ENCODE data around the gene DEPDC5.
A peak's percentile ranks its signal among the peaks of the same experiment; 100 is the strongest.

DEPDC5 gene

DNA sequence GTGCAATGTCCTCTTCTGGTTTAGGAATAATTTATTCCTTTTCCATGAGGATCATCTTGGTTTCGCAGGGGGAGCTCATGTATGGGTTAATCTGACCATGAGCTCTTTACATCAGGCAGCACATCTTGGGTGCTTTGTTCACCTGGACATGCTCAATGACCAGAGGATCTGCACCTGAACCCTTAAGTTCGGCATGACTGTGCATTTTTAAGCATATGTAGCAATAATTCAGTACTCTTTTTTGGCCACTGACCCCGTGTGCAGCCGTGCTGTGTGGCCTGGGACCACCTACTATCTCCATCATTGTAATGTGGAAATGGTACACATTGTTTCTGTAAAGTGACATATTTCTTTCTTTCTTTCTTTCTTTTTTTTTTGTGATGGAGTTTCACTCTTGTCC is 62.9 kb downstream of the DEPDC5 start:
- no peak for DNase-seq

- no peak for DNase-seq
Observed at GRCh38 chr22:31818481-31819392, 64.9 kb downstream of the DEPDC5 start.

GRCh38 chr22:31820655-31821054 is 66.8 kb downstream of the DEPDC5 start:
- no peak for DNase-seq

- DNase-seq: no peak
Observed at GRCh38 chr22:31821572-31821971, 67.8 kb downstream of the DEPDC5 start.

DNA sequence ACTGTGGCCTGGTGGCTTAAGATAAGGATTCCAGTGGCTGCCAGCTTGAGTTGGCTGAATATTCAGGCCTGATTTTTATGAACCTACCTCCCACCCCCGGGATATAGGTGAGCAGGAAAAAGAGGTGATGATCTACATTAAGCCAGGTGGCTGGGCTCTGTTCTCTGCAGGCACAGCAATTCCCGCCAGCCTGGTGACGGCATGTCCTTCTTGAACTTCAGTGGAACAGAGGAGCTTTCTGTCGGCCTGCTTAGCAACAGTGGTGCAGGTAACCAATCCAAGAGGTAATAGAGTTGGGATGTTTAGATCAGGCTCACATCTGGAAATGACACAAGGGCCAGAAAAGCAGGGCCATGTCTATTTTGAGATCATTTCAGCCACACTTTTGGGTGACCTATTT is 68.7 kb downstream of the DEPDC5 start:
- DNase-seq: no peak

GRCh38 chr22:31825513-31825912 is 71.7 kb downstream of the DEPDC5 start:
- DNase-seq: no peak

DNA sequence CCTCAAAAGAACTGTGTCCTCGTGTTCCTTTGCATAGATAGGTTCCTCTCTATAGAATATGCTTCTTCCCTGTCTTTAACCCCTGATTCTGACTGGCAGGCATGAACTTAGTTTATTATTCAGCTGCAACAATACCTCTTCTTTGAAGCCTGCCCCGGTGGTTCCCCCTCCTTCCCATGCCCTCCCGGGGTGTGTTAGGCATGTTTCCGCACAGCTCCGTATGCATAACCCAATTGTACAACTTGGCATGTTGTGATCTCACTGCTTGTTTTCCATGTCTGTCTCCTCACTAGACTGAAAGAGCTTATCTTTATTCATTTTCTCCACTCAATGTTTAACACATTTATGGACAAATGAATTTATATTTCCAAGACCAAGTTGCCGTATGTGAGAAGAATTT is 72.6 kb downstream of the DEPDC5 start:
- no peak for DNase-seq

DNA sequence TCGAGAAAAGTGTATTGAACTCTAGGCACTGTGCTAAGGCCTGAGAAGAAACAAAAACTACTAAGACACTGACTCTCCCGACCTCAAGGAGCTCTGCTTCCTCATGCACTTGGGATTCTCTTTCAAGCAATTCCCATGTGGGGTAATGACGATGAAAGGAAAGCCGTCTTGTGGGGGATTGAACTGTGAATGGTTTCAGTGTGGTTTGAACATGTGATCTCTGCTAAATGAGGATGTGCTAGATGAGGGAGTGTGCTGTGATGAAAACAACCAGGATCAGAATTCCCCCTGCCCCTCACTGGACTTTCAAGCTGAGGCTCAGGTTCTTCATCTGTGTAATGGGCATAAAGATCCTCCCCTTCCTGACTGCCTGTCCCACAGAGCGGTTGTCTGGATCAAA is 74.9 kb downstream of the DEPDC5 start:
- no peak for DNase-seq

- DNase-seq: no peak
Observed at GRCh38 chr22:31829505-31829904, 75.7 kb downstream of the DEPDC5 start.

DNA sequence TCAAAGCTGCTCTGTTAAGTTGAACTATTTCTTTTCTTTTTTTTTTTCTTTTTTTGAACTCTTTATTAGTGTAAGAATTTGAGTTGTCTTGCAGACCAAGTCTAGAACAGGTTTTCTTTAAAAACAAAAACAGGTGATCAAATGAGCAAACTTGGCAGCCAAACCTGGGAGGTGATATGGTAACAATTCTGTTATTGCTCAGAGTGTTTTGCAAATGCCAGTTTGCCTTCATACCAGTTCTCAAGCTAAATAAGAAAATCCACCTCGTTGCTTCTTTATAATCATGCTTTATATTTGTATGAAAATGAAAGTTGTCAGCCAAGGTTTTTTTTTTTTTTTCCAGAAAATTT is 76.9 kb downstream of the DEPDC5 start:
- no peak for DNase-seq

- no peak for DNase-seq
Observed at GRCh38 chr22:31833930-31834329, 80.1 kb downstream of the DEPDC5 start.

GRCh38 chr22:31836010-31836409 is 82.2 kb downstream of the DEPDC5 start:
- no peak for DNase-seq

- DNase-seq: no peak
Observed at GRCh38 chr22:31838917-31839316, 85.1 kb downstream of the DEPDC5 start.

GRCh38 chr22:31839986-31840385 is 86.2 kb downstream of the DEPDC5 start:
- no peak for DNase-seq

DNA sequence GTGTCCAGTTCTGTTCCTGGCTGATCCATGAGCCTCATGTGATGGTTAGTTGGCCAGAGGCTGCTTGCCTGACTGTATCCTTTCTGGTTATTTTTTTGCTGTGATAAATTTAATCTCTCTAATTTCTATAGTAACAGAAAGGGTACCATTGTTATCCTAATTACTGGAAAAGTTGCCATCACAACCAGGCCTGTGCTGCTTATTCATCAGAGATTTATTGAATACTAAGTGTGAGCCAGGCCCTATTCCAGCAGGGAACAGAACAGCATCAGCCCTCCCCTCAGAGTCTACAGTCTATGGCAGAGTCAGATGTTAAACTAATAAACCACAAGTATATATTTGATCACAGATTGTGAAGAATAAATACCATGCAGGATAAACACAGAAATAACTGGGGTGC is 86.8 kb downstream of the DEPDC5 start:
- DNase-seq: no peak

- DNase-seq: peak; percentile 8
Observed at GRCh38 chr22:31841078-31841827, 87.4 kb downstream of the DEPDC5 start.

- no peak for DNase-seq
Observed at GRCh38 chr22:31843526-31843925, 89.7 kb downstream of the DEPDC5 start.

DNA sequence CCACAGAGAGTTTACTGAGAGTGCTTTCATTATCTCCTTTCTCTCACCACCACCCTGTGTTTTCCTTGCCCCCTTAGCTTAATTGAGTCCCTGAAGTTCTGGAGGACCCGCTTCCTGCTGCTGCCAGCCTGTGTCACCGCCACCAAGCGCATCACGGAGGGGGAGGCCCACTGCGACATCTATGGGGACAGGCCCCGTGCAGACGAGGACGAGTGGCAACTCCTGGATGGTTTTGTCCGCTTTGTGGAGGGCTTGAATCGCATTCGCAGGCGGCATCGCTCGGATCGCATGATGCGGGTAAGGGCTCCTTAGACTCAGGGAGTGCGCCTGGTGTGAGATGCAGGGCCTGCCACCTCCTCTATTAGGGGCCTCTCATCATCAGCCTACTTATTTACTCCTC is 91.1 kb downstream of the DEPDC5 start:
- DNase-seq: no peak

DNA sequence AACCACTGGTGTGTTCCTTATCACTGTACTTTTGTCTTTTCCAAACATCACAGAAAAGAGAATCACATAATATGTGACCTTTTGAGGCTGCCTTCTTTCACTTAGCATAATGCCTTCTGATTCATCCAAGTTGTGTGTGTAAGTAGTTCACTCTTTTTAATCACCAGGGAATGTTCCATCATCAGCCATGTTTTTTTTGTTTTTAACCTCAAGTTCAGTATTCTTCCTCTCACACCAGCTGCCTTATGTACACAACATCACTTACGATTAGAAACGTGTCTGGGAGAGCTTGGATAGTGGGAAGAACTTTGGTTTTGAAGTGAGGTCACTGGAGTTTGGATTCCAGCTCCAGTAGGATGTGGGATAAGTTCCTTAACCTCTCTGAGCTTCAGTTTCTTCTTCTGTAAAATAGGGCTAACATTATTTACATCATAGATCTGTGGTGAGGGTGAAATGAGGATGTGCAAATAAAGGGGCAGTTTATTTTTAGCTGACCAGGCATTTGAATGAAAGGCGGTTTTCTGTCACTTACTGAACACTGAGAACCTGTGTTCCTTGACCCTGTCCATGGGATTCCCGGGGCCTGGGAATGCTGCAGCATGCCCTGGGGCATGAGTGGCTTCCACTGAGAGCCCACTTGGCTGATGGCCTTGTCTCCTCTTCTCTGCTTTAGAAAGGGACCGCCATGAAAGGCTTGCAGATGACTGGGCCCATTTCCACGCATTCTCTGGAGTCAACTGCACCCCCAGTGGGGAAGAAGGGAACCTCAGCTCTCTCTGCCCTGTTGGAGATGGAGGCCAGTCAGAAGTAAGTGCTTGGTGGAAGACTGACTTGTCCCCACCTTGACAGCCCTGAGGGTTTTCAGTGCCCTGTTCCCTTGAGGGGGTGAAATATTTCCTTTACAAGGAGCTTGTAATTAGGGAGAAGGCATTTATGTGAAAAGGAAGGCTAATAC is 92.6 kb downstream of the DEPDC5 start:
- DNase-seq: no peak

DNA sequence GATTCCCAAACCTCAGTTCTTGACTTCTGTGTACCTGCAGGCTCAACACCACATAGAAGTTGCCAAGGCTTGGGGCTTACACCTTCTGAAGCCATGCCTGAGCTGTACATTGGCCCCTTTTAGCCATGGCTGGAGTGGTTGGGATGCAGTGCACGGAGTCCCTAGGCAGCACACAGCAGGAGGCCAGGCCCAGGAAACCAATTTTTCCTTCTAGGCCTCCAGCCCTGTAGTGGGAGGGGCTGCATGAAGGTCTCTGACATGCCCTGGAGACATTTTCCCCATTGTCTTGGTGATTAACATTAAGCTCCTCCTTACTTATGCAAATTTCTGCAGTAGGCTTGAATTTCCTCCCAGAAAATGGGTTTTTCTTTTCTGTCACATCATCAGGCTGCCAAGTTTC is 94.6 kb downstream of the DEPDC5 start:
- DNase-seq: no peak

DNA sequence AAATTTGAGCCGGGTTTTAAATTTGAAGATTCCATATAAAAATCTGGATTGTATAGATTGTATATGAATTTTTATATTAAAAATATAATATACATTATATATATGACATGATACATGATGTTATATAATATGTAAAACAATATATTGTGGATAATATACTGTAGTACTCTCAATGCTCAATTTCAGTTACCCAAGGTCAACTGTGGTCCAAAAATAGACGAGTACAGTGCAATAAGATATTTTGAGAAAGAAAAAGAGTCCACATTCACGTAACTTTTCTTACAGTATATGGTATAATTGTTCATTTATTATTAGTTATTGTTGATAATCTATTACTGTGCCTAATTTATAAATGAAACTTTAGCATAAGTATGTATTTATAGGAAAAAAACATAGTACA is 96.3 kb downstream of the DEPDC5 start:
- no peak for DNase-seq

GRCh38 chr22:31852691-31853421 is 99.0 kb downstream of the DEPDC5 start:
- DNase-seq: no peak

Measured in central memory CD4-positive, alpha-beta T cell (primary cell).